B cell (primary cell): ENCODE measurements around the gene SPDYC. TPM values are rescaled to one million over a fixed set of nuclear protein-coding genes. Genes with fewer than 3 reads are reported as not detected.

Source experiments
- ATAC-seq: fragments of 200-7000 bp; cut with Tn5 transposase; one replicate; pipeline ENCODE4 v1.10.0; 2021; ENCODE audit warnings: low read depth, mild to moderate bottlenecking, moderate number of reproducible peaks, moderate library complexity
- CTCF ChIA-PET: fragments of 350-600 bp; sonication (Branson Sonifier 250); formaldehyde crosslinking; loops from one replicate; lab custom pipeline; 2021; ENCODE audit warnings: antibody characterized with exemption, inconsistent platforms; lab: Charles Lee
- POLR2A ChIA-PET: fragments of 350-600 bp; sonication (Branson Sonifier 250); formaldehyde crosslinking; loops from one replicate; lab custom pipeline; 2021; ENCODE audit warnings: antibody characterized with exemption; lab: Charles Lee
- DNase-seq: peaks from one replicate; pipeline ENCODE4 v3.0.0; 2013
- H2AFZ ChIP-seq: 2 replicates; pipeline ENCODE4 v1.6.1; 2012; ENCODE audit warnings: mild to moderate bottlenecking, low read depth, low read length; ENCODE audit not compliant: insufficient read depth, poor library complexity, severe bottlenecking
- H3K27ac ChIP-seq, 2 donors: 1 replicate in 1 of 2; 2 replicates in 1 of 2; pipeline ENCODE4 v1.5.1; 2012 to 2013; ENCODE audit warnings: low read length in 2 of 2, mild to moderate bottlenecking in 2 of 2, moderate library complexity in 1 of 2
- H3K27me3 ChIP-seq, 4 experiments: fragments of 200-600 bp in 1 of 4; sonication (generic) in 1 of 4; replicated peaks in 1 of 4; 1 replicate in 2 of 4; 2 replicates in 2 of 4; pipeline versions ENCODE4 v1.6.1 to v1.7.0; 2013 to 2016; ENCODE audit warnings: low read length in 3 of 4, mild to moderate bottlenecking in 2 of 4, mixed read lengths in 1 of 4, moderate library complexity in 1 of 4; ENCODE audit not compliant: insufficient read depth in 4 of 4, control insufficient read depth in 3 of 4; ENCODE audit errors: control extremely low read depth in 1 of 4
- H3K36me3 ChIP-seq, 2 experiments: replicated peaks in 1 of 2; 1 replicate in 1 of 2; 2 replicates in 1 of 2; pipeline versions ENCODE4 v1.6.1 to v1.7.1; 2013; ENCODE audit warnings: low read length in 1 of 2; ENCODE audit not compliant: insufficient read depth in 2 of 2, control insufficient read depth in 1 of 2; ENCODE audit errors: control extremely low read depth in 1 of 2, extremely low read depth in 1 of 2
- H3K4me1 ChIP-seq, 2 donors: fragments of 200-600 bp in 1 of 2; sonication (generic) in 1 of 2; 1 replicate in 1 of 2; 2 replicates in 1 of 2; pipeline versions ENCODE4 v1.5.1 to v1.6.1; 2013 to 2017; ENCODE audit warnings: low read length in 2 of 2; ENCODE audit not compliant: control insufficient read depth in 2 of 2, insufficient read depth in 2 of 2
- H3K4me2 ChIP-seq: replicated peaks from 2 replicates; pipeline ENCODE3; 2012; ENCODE audit warnings: mild to moderate bottlenecking, low read depth, low read length; ENCODE audit not compliant: poor library complexity, severe bottlenecking
- H3K4me3 ChIP-seq, 5 experiments: fragments of 200-600 bp in 1 of 5; sonication (generic) in 1 of 5; 1 replicate in 3 of 5; 2 replicates in 2 of 5; pipeline versions ENCODE4 v1.5.1 to v1.7.0; 2011 to 2016; ENCODE audit warnings: low read length in 4 of 5, mild to moderate bottlenecking in 4 of 5, low read depth in 2 of 5, control low read depth in 1 of 5, moderate library complexity in 1 of 5; ENCODE audit not compliant: insufficient read depth in 1 of 5; ENCODE audit errors: control extremely low read depth in 1 of 5, extremely low read depth in 1 of 5
- H3K79me2 ChIP-seq: fragments of 200-600 bp; sonication (generic); one replicate; pipeline ENCODE4 v1.6.0; 2016; ENCODE audit warnings: low read length; ENCODE audit not compliant: control insufficient read depth, insufficient read depth
- H3K9ac ChIP-seq: fragments of 200-600 bp; sonication (generic); 2 replicates; pipeline ENCODE4 v1.6.1; 2017; ENCODE audit warnings: mild to moderate bottlenecking, low read length, moderate library complexity
- H3K9me3 ChIP-seq, 3 donors: one replicate each; pipeline versions ENCODE4 v1.6.1 to v1.7.1; 2013; ENCODE audit warnings: low read length in 2 of 3; ENCODE audit not compliant: control insufficient read depth in 2 of 3, insufficient read depth in 1 of 3; ENCODE audit errors: control extremely low read depth in 1 of 3
- H4K20me1 ChIP-seq: 2 replicates; pipeline ENCODE4 v1.6.0; 2012; ENCODE audit warnings: mild to moderate bottlenecking, low read length; ENCODE audit not compliant: insufficient read depth, control insufficient read depth, poor library complexity, severe bottlenecking
- H3K27ac Mint-ChIP-seq: one replicate; pipeline ENCODE4 v1.8.0; 2021; ENCODE audit warnings: mixed read lengths
- H3K27me3 Mint-ChIP-seq: one replicate; pipeline ENCODE4 v1.8.0; 2021; ENCODE audit warnings: mixed read lengths
- H3K4me1 Mint-ChIP-seq: one replicate; pipeline ENCODE4 v1.8.0; 2021; ENCODE audit warnings: mixed read lengths
- H3K4me3 Mint-ChIP-seq: one replicate; pipeline ENCODE4 v1.8.0; 2021; ENCODE audit warnings: mixed read lengths
- H3K9me3 Mint-ChIP-seq: one replicate; pipeline ENCODE4 v1.8.0; 2022; ENCODE audit warnings: mixed read lengths; ENCODE audit not compliant: insufficient read depth
- CTCF ChIP-seq: fragments of 200-600 bp; IDR thresholded peaks from one replicate; pipeline ENCODE4 v1.8.0; 2022; ENCODE audit warnings: antibody characterized with exemption, mild to moderate bottlenecking
- EZH2 ChIP-seq: IDR thresholded peaks from 2 replicates; pipeline ENCODE4 v1.6.1; 2012; ENCODE audit warnings: borderline replicate concordance, low read depth, mild to moderate bottlenecking, moderate library complexity, low read length; ENCODE audit not compliant: insufficient read depth, poor library complexity, severe bottlenecking
- WGBS: methylation state at CpG from one replicate; pipeline ENCODE4 v1.1.5; 2013; ENCODE audit warnings: missing lambda C conversion rate; ENCODE audit not compliant: insufficient coverage; 5-methylcytosine and 5-hydroxymethylcytosine counted together
- intact Hi-C: fragments of 100-400 bp; cut with micrococcal nuclease; formaldehyde crosslinking; loops from one replicate; pipeline ENCODE4 v1.10.0; 2022
- polyA plus RNA-seq: library from polyadenylated mRNA; depleted of rRNA; stranded (reverse); fragments of >200 nt; gene quantifications from 2 replicates; pipeline ENCODE4 v1.2.3, GENCODE V29; 2012
- total RNA-seq, 2 donors: library from RNA; stranded (reverse); fragments of 120-200 nt in 1 of 2; gene quantifications; 1 replicate in 1 of 2; 2 replicates in 1 of 2; pipeline versions ENCODE4 v1.2.3 to v1.2.4, GENCODE V29; 2013 to 2022

Gene SPDYC
- total and polyA plus RNA-seq, 2 donors (not counting 1 experiment from before 2014, with no cell fraction given) = not detected

DNA sequence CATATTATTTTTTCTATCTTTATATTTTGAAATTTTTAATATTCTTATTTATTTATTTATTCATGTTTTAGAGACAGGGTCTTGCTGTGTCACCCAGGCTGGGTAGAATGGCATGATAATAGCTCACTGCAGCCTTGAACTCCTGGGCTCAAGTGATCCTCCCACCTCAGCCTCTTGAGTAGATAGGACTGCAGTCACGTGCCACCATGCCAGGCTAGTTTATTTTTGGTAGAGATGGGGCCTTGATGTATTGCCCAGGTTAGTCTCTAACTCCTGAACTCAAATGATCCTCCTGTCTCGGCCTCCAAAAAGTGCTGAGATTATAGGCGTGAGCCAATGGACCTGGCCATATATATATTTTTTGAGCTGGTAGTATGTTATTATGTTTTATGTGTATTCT, 2.4 kb upstream of the SPDYC start:
- intact Hi-C loops = no loop called here
- no peak for DNase-seq
- Histone ChIP-seq H3K27ac (no peak overlapping the region), H3K4me3 (no peak overlapping the region), H2AFZ (no peak overlapping the region), H3K4me2 (no peak overlapping the region), H4K20me1 (no peaks in the 10 kb centered on the region), H3K9ac (no peak overlapping the region), H3K79me2 (peaks cover 3% of the 10 kb centered on the region), H3K36me3 (no peaks in the 10 kb centered on the region), H3K27me3 (no peaks in the 10 kb centered on the region), H3K4me1 (peaks cover 8 to 13% of the 10 kb centered on the region in 2 donors), H3K9me3 (no peaks in the 10 kb centered on the region)
- H3K27me3 Mint-ChIP-seq = no peaks in the 10 kb centered on the region
- no peak for ATAC-seq
- CTCF ChIA-PET = interaction anchor here (0.7 kb wide), 1 partner anchor 133 kb away, joined by 3 read pairs; no protein-coding TSS in a partner anchor
- peaks cover 14% of the 10 kb centered on the region for H3K4me1 Mint-ChIP-seq
- WGBS = no CpG with 5 or more reads among the region's 3 CpGs
- TF ChIP-seq EZH2 = no peak
- TF ChIP-seq CTCF = no peak
- no peak overlapping the region for H3K4me3 Mint-ChIP-seq
- no peak overlapping the region for H3K27ac Mint-ChIP-seq
- POLR2A ChIA-PET = interaction anchor here (0.5 kb wide), 1 partner anchor 8 kb away, joined by 3 read pairs; no protein-coding TSS in a partner anchor
- H3K9me3 Mint-ChIP-seq = no peaks in the 10 kb centered on the region

DNA sequence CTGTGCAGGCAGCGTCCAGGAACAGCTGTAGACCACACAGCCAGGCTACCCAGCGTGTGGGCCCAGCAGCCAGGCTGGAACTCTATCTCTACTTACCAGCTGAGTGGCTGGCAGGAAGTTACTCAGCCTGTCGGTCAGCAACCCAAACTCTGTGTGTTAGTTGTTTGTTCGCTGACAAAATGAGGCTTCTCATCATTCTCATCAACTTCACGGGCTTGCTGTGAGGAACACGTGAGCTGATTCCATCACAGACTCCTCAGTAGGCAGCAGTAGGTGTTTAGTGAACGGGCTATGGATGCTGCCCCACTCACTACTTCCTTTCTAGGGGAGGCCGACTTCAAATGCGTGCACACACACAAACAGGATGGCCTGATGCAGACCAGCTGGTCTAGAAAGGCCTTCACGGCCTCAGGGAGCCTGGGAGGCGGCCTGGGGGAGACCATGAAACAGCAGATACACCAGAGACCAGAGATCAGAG, 830 bp upstream of the SPDYC start:
- Histone ChIP-seq H3K9me3 (no peaks in the 10 kb centered on the region), H3K4me3 (no peak overlapping the region), H3K79me2 (peaks cover 9% of the 10 kb centered on the region), H3K4me1 (peaks cover 8 to 13% of the 10 kb centered on the region in 2 donors), H3K36me3 (no peaks in the 10 kb centered on the region), H2AFZ (peak overlapping the region; percentile 88), H3K4me2 (peak overlapping the region; percentile 43), H3K27ac (peak overlapping the region; percentile 51 to 72), H3K9ac (peak overlapping the region; percentile 27), H4K20me1 (no peaks in the 10 kb centered on the region), H3K27me3 (no peaks in the 10 kb centered on the region)
- ATAC-seq (peak; percentile 33), DNase-seq (peak; percentile 35)
- Mint-ChIP-seq H3K4me1 (peaks cover 14% of the 10 kb centered on the region), H3K27me3 (no peaks in the 10 kb centered on the region), H3K27ac (peak overlapping the region; percentile 94), H3K9me3 (no peaks in the 10 kb centered on the region), H3K4me3 (peak overlapping the region; percentile 13)
- ChIA-PET POLR2A (interaction anchor here (0.7 to 1.2 kb wide), 2 partner anchors 11 to 34 kb away, joined by 4 to 9 read pairs; partner anchors contain the start of gene SYVN1), CTCF (interaction anchor here (1.0 to 2.2 kb wide), 5 partner anchors 11 to 59 kb away, joined by 3 to 7 read pairs (median 5); partner anchors contain the start of genes CAPN1 and ZNHIT2)
- no peak for TF ChIP-seq CTCF
- intact Hi-C loops = no loop called here
- 39% methylated on average over 5 of the region's 11 CpGs for WGBS
